ENCODE measurements around the gene UQCR11.
"Not testable (repeated sequence)": the region's sequence is repeated elsewhere in the genome, so short reads cannot be mapped to it uniquely, and the experiment has no call there.

UQCR11 gene

GRCh38 chr19:1605236-1606137 lies at the start of gene UQCR11:
UQCR11 (minus strand) TSS chr19:1605462; CDS start chr19:1605409, 53 bp downstream.
- peak; percentile 89 to 92 for DNase-seq (ENCODE audit: low read depth in 2 of 2)

- no peak for DNase-seq (ENCODE audit: low read depth in 2 of 2)
Measured at GRCh38 chr19:1654178-1654792, 49.0 kb upstream of the UQCR11 start.

GRCh38 chr19:1653300-1653628 lies 48.0 kb upstream of the UQCR11 start:
- DNase-seq (ENCODE audit: low read depth in 2 of 2) = no peak

GRCh38 chr19:1652471-1653299 lies 47.4 kb upstream of the UQCR11 start, which contains the start of gene TCF3:
TCF3 (minus strand) TSS chr19:1652615; CDS start chr19:1650248, 2,367 bp downstream.
- DNase-seq (ENCODE audit: low read depth in 2 of 2) = peak; percentile 96 to 98

GRCh38 chr19:1651568-1652291 lies 46.5 kb upstream of the UQCR11 start:
- DNase-seq (ENCODE audit: low read depth in 2 of 2) = no peak

GRCh38 chr19:1650650-1651567 lies 45.6 kb upstream of the UQCR11 start:
- DNase-seq (ENCODE audit: low read depth in 2 of 2) = no peak

- no peak for DNase-seq (ENCODE audit: low read depth in 2 of 2)
Measured at GRCh38 chr19:1649706-1650649, 44.7 kb upstream of the UQCR11 start.

GRCh38 chr19:1648920-1649541 lies 43.8 kb upstream of the UQCR11 start:
- no peak for DNase-seq (ENCODE audit: low read depth in 2 of 2)

- no peak for DNase-seq (ENCODE audit: low read depth in 2 of 2)
Measured at GRCh38 chr19:1648459-1648849, 43.2 kb upstream of the UQCR11 start.

- DNase-seq (ENCODE audit: low read depth in 2 of 2) = no peak
Measured at GRCh38 chr19:1647501-1648458, 42.5 kb upstream of the UQCR11 start.

GRCh38 chr19:1646659-1647453 lies 41.6 kb upstream of the UQCR11 start:
- no peak for DNase-seq (ENCODE audit: low read depth in 2 of 2)

GRCh38 chr19:1646149-1646548 lies 40.9 kb upstream of the UQCR11 start:
- no peak for DNase-seq (ENCODE audit: low read depth in 2 of 2)

GRCh38 chr19:1645299-1645698 lies 40.0 kb upstream of the UQCR11 start:
- no peak for DNase-seq (ENCODE audit: low read depth in 2 of 2)

GRCh38 chr19:1644070-1644469 lies 38.8 kb upstream of the UQCR11 start:
- DNase-seq (ENCODE audit: low read depth in 2 of 2) = no peak

GRCh38 chr19:1640893-1641448 lies 35.7 kb upstream of the UQCR11 start:
- DNase-seq (ENCODE audit: low read depth in 2 of 2) = not testable (repeated sequence)
